ENCODE data around the gene DNAH6. TPM values are rescaled to one million over a fixed set of nuclear protein-coding genes. Genes with fewer than 3 reads are reported as not detected.

Gene DNAH6
- total RNA-seq, 1 donor from 2014 or later, result not detected

DNA sequence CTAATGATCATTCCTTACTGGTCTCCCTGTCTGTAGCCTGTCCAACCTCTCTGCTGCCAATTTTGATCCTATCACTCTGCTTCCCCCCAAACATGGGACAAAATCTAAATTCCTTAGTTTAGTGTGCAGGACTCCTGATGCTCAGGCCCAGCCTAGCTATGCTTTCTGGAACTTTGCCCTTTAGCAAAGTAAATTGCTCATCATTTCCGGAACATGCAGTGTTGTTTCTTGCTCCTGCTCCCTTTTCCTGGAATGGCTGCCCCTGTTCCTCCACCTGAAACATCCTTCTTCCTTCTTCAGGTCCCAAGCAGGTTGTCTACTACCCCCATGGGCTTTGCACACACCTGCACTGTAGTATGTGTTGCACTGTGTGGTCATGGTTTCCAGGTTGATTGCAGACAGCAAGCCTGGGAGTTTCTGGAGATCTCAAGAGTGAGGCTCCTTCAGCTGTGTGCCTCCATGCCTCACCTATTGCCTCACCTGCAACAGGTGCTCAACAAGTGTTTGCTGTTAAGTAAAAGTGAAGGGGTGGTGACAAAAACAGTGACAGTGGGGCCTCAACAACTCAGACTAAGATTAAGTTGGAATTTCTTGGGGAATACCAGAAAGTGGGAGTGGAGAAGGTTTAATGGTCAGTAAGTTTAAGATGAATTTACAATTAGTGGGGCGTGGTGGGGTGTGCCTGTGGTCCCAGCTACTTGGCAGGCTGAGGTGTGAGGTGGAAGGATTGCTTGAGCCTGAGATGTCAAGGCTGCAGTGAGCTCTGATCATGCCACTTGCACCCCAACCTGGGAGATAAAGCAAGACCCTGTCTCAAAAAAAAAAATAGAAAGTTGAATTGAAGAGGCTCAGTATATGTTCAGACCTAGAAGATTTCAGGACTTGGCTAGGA is 120.0 kb downstream of the DNAH6 start:
- H3K27ac Mint-ChIP-seq (ENCODE audit: unreplicated experiment), result no peak overlapping the region
- H3K9me3 Mint-ChIP-seq (ENCODE audit: unreplicated experiment), result no peaks in the 10 kb centered on the region
- DNase-seq (ENCODE audit: extremely low spot score, unreplicated experiment), result no peak
- peaks cover 26% of the 10 kb centered on the region for H3K27me3 Mint-ChIP-seq (ENCODE audit: unreplicated experiment)
- H3K36me3 Mint-ChIP-seq (ENCODE audit: unreplicated experiment), result no peaks in the 10 kb centered on the region
- H3K4me3 Mint-ChIP-seq (ENCODE audit: unreplicated experiment), result no peak overlapping the region
- no peaks in the 10 kb centered on the region for H3K4me1 Mint-ChIP-seq (ENCODE audit: unreplicated experiment)
- TF ChIP-seq CTCF (IDR thresholded peaks at IDR 0.05), result no peak

GRCh38 chr2:84639751-84640150 is 123.5 kb downstream of the DNAH6 start:
- Mint-ChIP-seq H3K27ac (ENCODE audit: unreplicated experiment) (no peak overlapping the region), H3K9me3 (ENCODE audit: unreplicated experiment) (no peaks in the 10 kb centered on the region), H3K4me3 (ENCODE audit: unreplicated experiment) (no peak overlapping the region), H3K36me3 (ENCODE audit: unreplicated experiment) (no peaks in the 10 kb centered on the region), H3K27me3 (ENCODE audit: unreplicated experiment) (peaks cover 15% of the 10 kb centered on the region), H3K4me1 (ENCODE audit: unreplicated experiment) (no peaks in the 10 kb centered on the region)
- DNase-seq (ENCODE audit: extremely low spot score, unreplicated experiment), result no peak
- no peak for TF ChIP-seq CTCF (IDR thresholded peaks at IDR 0.05)

DNA sequence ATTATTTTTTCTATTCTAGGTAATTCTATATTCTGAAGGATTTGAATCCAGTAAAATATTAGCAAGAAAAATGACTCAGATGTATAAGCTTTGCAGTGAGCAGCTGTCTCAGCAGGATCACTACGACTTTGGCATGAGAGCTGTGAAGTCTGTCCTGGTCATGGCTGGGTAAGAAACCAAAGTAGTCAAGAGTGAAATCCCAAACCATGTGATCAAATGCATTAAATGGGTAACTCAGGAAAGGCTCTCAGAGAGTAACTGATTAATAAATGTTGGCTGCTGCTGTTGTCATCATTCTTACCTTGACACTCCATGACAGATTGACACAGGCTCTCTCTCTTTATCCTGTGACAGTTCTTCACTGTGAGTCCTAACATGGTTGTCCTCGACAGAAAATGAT is 124.1 kb downstream of the DNAH6 start:
- peaks cover 15% of the 10 kb centered on the region for H3K27me3 Mint-ChIP-seq (ENCODE audit: unreplicated experiment)
- no peaks in the 10 kb centered on the region for H3K4me1 Mint-ChIP-seq (ENCODE audit: unreplicated experiment)
- no peak for DNase-seq (ENCODE audit: extremely low spot score, unreplicated experiment)
- no peak overlapping the region for H3K4me3 Mint-ChIP-seq (ENCODE audit: unreplicated experiment)
- no peaks in the 10 kb centered on the region for H3K36me3 Mint-ChIP-seq (ENCODE audit: unreplicated experiment)
- H3K9me3 Mint-ChIP-seq (ENCODE audit: unreplicated experiment), result no peaks in the 10 kb centered on the region
- H3K27ac Mint-ChIP-seq (ENCODE audit: unreplicated experiment), result no peak overlapping the region
- no peak for TF ChIP-seq CTCF (IDR thresholded peaks at IDR 0.05)

DNA sequence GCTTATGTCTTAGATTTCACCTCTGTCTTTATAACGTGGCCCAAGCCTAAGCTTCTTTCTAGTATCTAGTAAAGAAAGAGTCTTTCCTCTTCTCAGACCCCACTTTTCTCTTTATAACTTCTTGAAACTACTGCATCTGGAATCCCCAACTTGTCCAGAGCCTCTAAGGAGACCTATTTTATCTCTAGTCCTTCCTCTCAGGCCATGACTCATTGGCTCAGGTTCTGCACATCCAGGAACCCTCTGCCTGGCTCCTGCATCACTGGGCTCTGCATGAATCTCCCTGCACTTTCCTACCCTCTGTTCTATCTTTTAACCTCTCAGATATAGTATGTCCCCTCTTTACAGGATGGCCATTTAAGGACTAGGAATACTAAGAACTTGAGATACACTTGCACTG is 124.7 kb downstream of the DNAH6 start:
- DNase-seq (ENCODE audit: extremely low spot score, unreplicated experiment), result no peak
- no peaks in the 10 kb centered on the region for H3K36me3 Mint-ChIP-seq (ENCODE audit: unreplicated experiment)
- H3K4me3 Mint-ChIP-seq (ENCODE audit: unreplicated experiment), result no peak overlapping the region
- TF ChIP-seq CTCF (IDR thresholded peaks at IDR 0.05), result no peak
- H3K27ac Mint-ChIP-seq (ENCODE audit: unreplicated experiment), result no peak overlapping the region
- H3K9me3 Mint-ChIP-seq (ENCODE audit: unreplicated experiment), result no peaks in the 10 kb centered on the region
- H3K4me1 Mint-ChIP-seq (ENCODE audit: unreplicated experiment), result no peaks in the 10 kb centered on the region
- peaks cover 15% of the 10 kb centered on the region for H3K27me3 Mint-ChIP-seq (ENCODE audit: unreplicated experiment)

DNA sequence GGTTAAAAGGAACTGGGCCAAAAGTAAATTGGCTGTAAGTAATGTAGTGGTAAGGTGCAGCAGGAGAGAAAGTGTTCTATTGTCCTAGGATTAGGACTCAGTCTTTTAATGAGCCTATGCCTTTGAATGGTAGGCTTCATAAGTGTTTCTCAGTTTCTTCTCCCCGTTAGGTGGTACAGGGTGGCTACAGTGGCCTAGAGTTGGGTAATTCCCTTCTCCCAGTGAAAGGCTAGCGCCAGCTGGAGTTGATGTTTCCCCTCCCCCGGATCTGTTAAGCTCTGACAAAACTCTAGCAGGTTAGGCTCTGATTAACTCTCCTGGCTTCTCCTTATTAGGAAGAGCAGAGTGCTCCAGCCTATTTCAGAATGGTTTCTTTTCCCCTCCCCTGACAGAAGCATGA is 127.7 kb downstream of the DNAH6 start:
- Mint-ChIP-seq H3K4me3 (ENCODE audit: unreplicated experiment) (no peak overlapping the region), H3K36me3 (ENCODE audit: unreplicated experiment) (no peaks in the 10 kb centered on the region), H3K27me3 (ENCODE audit: unreplicated experiment) (peaks cover 14% of the 10 kb centered on the region), H3K9me3 (ENCODE audit: unreplicated experiment) (no peaks in the 10 kb centered on the region), H3K27ac (ENCODE audit: unreplicated experiment) (no peak overlapping the region), H3K4me1 (ENCODE audit: unreplicated experiment) (no peaks in the 10 kb centered on the region)
- TF ChIP-seq CTCF (IDR thresholded peaks at IDR 0.05), result no peak
- DNase-seq (ENCODE audit: extremely low spot score, unreplicated experiment), result no peak
